ENCODE results near the gene HS6ST1. TPM values are rescaled to one million over a fixed set of nuclear protein-coding genes. Genes with fewer than 3 reads are reported as not detected.

HS6ST1 gene
- 7.4 and 12.9 TPM in 2 replicates for polyA plus RNA-seq (2011; rRNA removed)
- polyA minus RNA-seq (2011; rRNA and poly(A)+ RNA removed): 9.1 and 11.0 TPM in 2 replicates

- ChIA-PET CTCF (interaction anchor here (2.4 kb wide), 1 partner anchor 140 kb away, joined by 9 read pairs; no protein-coding TSS in a partner anchor), POLR2A (no interaction called here)
- no peak for TF ChIP-seq CTCF (IDR thresholded peaks at IDR 0.05; ENCODE audit: insufficient read depth, low read depth, low read length)
- DNase-seq (ENCODE audit: low read depth): no peak
- H3K4me3 ChIP-seq (ENCODE audit: low read depth, low read length): peak within 1 kb of the TSS; percentile 83
- H3K36me3 ChIP-seq (ENCODE audit: control insufficient read depth, insufficient read depth, low read length): peaks cover 2% of the 10 kb centered on the region
- H3K27me3 ChIP-seq (ENCODE audit: control insufficient read depth, insufficient read depth, low read length): no peaks in the 10 kb centered on the region
Observed at GRCh38 chr2:128318776-128319464, at the start of gene HS6ST1. Gene HS6ST1, minus strand, starts transcription at chr2:128318868. Its CDS starts 305 bp downstream, at chr2:128318563.

- Histone ChIP-seq H3K27me3 (ENCODE audit: control insufficient read depth, insufficient read depth, low read length) (no peaks in the 10 kb centered on the region), H3K4me3 (ENCODE audit: low read depth, low read length) (no peak overlapping the region), H3K36me3 (ENCODE audit: control insufficient read depth, insufficient read depth, low read length) (no peaks in the 10 kb centered on the region)
- TF ChIP-seq CTCF (IDR thresholded peaks at IDR 0.05; ENCODE audit: insufficient read depth, low read depth, low read length): no peak
- CTCF ChIA-PET: interaction anchor here (1.1 kb wide), 1 partner anchor 19 kb away, joined by 3 read pairs; no protein-coding TSS in a partner anchor
- POLR2A ChIA-PET: no interaction called here
- no peak for DNase-seq (ENCODE audit: low read depth)
Observed at GRCh38 chr2:128367601-128368359, 49.1 kb upstream of the HS6ST1 start.

DNA sequence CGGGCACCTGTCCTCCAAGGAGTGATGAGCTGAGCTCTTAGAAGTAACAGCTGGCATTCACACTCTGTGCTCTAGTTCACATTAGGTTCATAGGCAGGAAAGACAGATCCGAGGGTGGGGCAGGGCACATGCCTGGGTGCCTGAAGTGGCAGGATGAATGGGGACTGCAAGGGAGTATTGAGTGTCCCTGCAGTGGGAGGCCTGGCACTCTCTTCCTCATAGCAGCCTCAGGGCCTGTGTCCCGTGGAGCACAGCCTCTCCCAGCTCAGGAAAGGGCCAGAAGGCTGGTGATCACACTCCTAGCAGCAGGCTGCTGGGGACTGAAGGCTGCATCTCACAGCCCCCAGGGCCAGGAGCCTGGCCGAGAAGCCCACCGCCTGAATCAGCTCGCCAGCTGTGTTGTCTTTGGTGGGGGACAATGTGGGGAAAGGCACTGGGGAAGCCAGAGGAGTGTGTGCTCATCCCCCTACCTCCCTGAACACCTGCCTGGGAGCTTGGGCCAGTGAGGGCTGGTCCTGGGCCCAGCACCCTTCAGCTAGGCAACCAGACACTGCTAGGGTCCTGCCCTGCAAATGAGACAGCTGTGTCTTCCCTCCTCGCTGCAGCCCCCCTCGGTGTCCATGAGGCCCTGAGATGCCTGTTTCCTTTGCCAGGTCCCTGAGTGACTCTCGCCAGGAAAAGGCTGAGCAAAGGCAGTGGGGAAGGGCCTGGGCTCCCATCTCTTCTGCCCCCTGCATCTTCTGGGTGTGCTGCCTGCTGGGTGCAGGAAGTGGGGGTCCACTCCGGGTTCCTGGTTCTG lies 48.2 kb upstream of the HS6ST1 start:
- ChIA-PET POLR2A (no interaction called here), CTCF (interaction anchor here (1.1 kb wide), 1 partner anchor 20 kb away, joined by 3 read pairs; no protein-coding TSS in a partner anchor)
- H3K4me3 ChIP-seq (ENCODE audit: low read depth, low read length): no peak overlapping the region
- no peaks in the 10 kb centered on the region for H3K27me3 ChIP-seq (ENCODE audit: control insufficient read depth, insufficient read depth, low read length)
- DNase-seq (ENCODE audit: low read depth): no peak
- TF ChIP-seq CTCF (IDR thresholded peaks at IDR 0.05; ENCODE audit: insufficient read depth, low read depth, low read length): no peak
- H3K36me3 ChIP-seq (ENCODE audit: control insufficient read depth, insufficient read depth, low read length): no peaks in the 10 kb centered on the region

GRCh38 chr2:128365217-128365905 lies 46.7 kb upstream of the HS6ST1 start:
- no peak for TF ChIP-seq CTCF (IDR thresholded peaks at IDR 0.05; ENCODE audit: insufficient read depth, low read depth, low read length)
- Histone ChIP-seq H3K27me3 (ENCODE audit: control insufficient read depth, insufficient read depth, low read length) (no peaks in the 10 kb centered on the region), H3K4me3 (ENCODE audit: low read depth, low read length) (no peak overlapping the region), H3K36me3 (ENCODE audit: control insufficient read depth, insufficient read depth, low read length) (no peaks in the 10 kb centered on the region)
- no peak for DNase-seq (ENCODE audit: low read depth)
- CTCF ChIA-PET: interaction anchor here (1.2 kb wide), 1 partner anchor 16 kb away, joined by 3 read pairs; no protein-coding TSS in a partner anchor
- POLR2A ChIA-PET: no interaction called here

Data from BJ (cell line).